ENCODE data around the gene OR4C3.
"Not testable (repeated sequence)": the region's sequence is repeated elsewhere in the genome, so short reads cannot be mapped to it uniquely, and the experiment has no call there.

Gene OR4C3

GRCh38 chr11:48324620-48325019 is at the start of gene OR4C3:
OR4C3 (plus strand) TSS chr11:48324920; CDS start chr11:48325022, 102 bp downstream.
- not testable (repeated sequence) for DNase-seq (ENCODE audit: extremely low read depth, low read depth); H3K4me3 ChIP-seq (replicated peaks; ENCODE audit: low read depth, low read length)

- no peak for DNase-seq (ENCODE audit: extremely low read depth, low read depth)
- no peak within 1 kb of the TSS for H3K4me3 ChIP-seq (replicated peaks; ENCODE audit: low read depth, low read length)
- TF ChIP-seq CTCF (IDR thresholded peaks at IDR 0.05; ENCODE audit: low read depth, low read length, missing control alignments), result no peak
Measured at GRCh38 chr11:48305923-48306322, 18.8 kb upstream of the OR4C3 start, which contains the start of gene OR4S1. OR4S1 (plus strand) TSS chr11:48306223; CDS start chr11:48306223, 0 bp downstream.

- DNase-seq (ENCODE audit: extremely low read depth, low read depth), result peak; percentile 5
- peak; percentile 79 for TF ChIP-seq CTCF (IDR thresholded peaks at IDR 0.05; ENCODE audit: low read depth, low read length, missing control alignments)
- H3K4me3 ChIP-seq (replicated peaks; ENCODE audit: low read depth, low read length), result no peak overlapping the region
Measured at GRCh38 chr11:48307760-48308386, 16.8 kb upstream of the OR4C3 start.

GRCh38 chr11:48313590-48313989 is 11.1 kb upstream of the OR4C3 start:
- H3K4me3 ChIP-seq (replicated peaks; ENCODE audit: low read depth, low read length), result not testable (repeated sequence)

GRCh38 chr11:48319813-48320212 is 4.9 kb upstream of the OR4C3 start:
- DNase-seq (ENCODE audit: extremely low read depth, low read depth); H3K4me3 ChIP-seq (replicated peaks; ENCODE audit: low read depth, low read length): not testable (repeated sequence)

More at GRCh38 chr11:48313590-48313989, 11.1 kb upstream of the OR4C3 start:
- not testable (repeated sequence) for DNase-seq (ENCODE audit: extremely low read depth, low read depth)

- no peak overlapping the region for H3K4me3 ChIP-seq (replicated peaks; ENCODE audit: low read depth, low read length)
- no peak for TF ChIP-seq CTCF (IDR thresholded peaks at IDR 0.05; ENCODE audit: low read depth, low read length, missing control alignments)
- no peak for DNase-seq (ENCODE audit: extremely low read depth, low read depth)
Measured at GRCh38 chr11:48341466-48341865, 16.7 kb downstream of the OR4C3 start.

GRCh38 chr11:48342505-48342904 is 17.8 kb downstream of the OR4C3 start:
- DNase-seq (ENCODE audit: extremely low read depth, low read depth), result not testable (repeated sequence)

GRCh38 chr11:48346286-48346685 is 21.6 kb downstream of the OR4C3 start:
- H3K4me3 ChIP-seq (replicated peaks; ENCODE audit: low read depth, low read length); DNase-seq (ENCODE audit: extremely low read depth, low read depth): not testable (repeated sequence)

More at GRCh38 chr11:48342505-48342904, 17.8 kb downstream of the OR4C3 start:
- H3K4me3 ChIP-seq (replicated peaks; ENCODE audit: low read depth, low read length), result not testable (repeated sequence)

GRCh38 chr11:48354013-48354412 is 29.3 kb downstream of the OR4C3 start:
- no peak overlapping the region for H3K4me3 ChIP-seq (replicated peaks; ENCODE audit: low read depth, low read length)
- DNase-seq (ENCODE audit: extremely low read depth, low read depth), result no peak
- TF ChIP-seq CTCF (IDR thresholded peaks at IDR 0.05; ENCODE audit: low read depth, low read length, missing control alignments), result no peak
